Cardiac atrium fibroblast (primary cell): Measurements from ENCODE around the gene KRT34. TPM values are rescaled to one million over a fixed set of nuclear protein-coding genes. Genes with fewer than 3 reads are reported as not detected.

Experiments
- total RNA-seq: library from RNA; depleted of rRNA; stranded (reverse); fragments of >200 nt; gene quantifications from 2 replicates; pipeline ENCODE4 v1.2.3, GENCODE V29; 2015

Gene KRT34
- total RNA-seq: not detected in 2 replicates

GRCh38 chr17:41381943-41382342 is at the start of gene KRT34:
Gene KRT34 (minus strand): TSS chr17:41382306. CDS start chr17:41382246, 60 bp downstream.

DNA sequence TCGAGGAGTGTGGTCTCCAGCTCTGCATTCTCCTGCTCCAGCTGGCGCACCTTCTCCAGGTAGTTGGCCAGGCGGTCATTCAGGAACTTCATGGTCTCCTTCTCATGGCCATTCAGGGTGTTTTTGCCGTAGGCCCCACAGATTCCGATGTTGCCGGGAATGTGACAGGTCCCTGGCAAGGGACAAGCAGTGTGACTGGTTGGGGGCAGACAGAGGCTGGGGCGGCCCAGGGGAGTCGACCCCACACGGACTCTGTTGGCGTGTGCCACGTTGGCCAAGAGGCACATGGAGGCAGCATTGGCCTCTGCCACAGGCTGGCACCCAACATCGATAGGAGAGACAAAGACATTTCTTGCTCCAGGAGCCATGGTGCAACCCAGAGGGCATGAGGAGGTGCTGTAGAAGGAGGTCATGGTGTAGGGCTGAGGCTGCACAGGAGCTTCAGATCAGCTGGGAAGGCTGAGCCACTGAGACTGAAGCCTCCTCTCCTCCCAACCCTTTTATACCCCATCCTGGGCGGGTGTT is 42.1 kb upstream of the KRT34 start, which contains the start of gene KRT37:
KRT37 (minus strand) TSS at position 475 of the 525 bp plus-strand sequence; CDS start at position 413, 62 bp downstream.

GRCh38 chr17:41396996-41397660 is 15.0 kb upstream of the KRT34 start, which contains the start of gene KRT31:
Gene KRT31 (minus strand): TSS chr17:41397608. CDS start chr17:41397539, 69 bp downstream.

GRCh38 chr17:41369713-41370112 is 12.4 kb downstream of the KRT34 start, which contains the start of gene KRT33B:
Gene KRT33B (minus strand): TSS chr17:41369813. CDS start chr17:41369750, 63 bp downstream.

GRCh38 chr17:41350381-41350878 is 31.7 kb downstream of the KRT34 start, which contains the start of gene KRT33A:
Gene KRT33A (minus strand): TSS chr17:41350828. CDS start chr17:41350767, 61 bp downstream.

Other genes starting within 250 kb of the KRT34 start
- not detected in 2 replicates for gene KRTAP4-6, start 241.8 kb downstream of the KRT34 start, total RNA-seq
- not detected in 2 replicates for gene KRTAP4-5, start 232.5 kb downstream of the KRT34 start, total RNA-seq
- not detected in 2 replicates for gene KRTAP4-4, start 221.6 kb downstream of the KRT34 start, total RNA-seq
- gene KRTAP4-3, start 214.1 kb downstream of the KRT34 start, total RNA-seq: not detected in 2 replicates
- not detected in 2 replicates for gene KRTAP4-2, start 204.1 kb downstream of the KRT34 start, total RNA-seq
- not detected in 2 replicates for gene KRTAP4-1, start 197.4 kb downstream of the KRT34 start, total RNA-seq
- not detected in 2 replicates for gene KRTAP9-1, start 192.4 kb downstream of the KRT34 start, total RNA-seq
- gene KRTAP9-2, start 155.7 kb downstream of the KRT34 start, total RNA-seq: not detected in 2 replicates
- gene KRTAP9-3, start 149.9 kb downstream of the KRT34 start, total RNA-seq: not detected in 2 replicates
- not detected in 2 replicates for gene KRTAP9-8, start 144.3 kb downstream of the KRT34 start, total RNA-seq
- gene KRTAP9-4, start 132.6 kb downstream of the KRT34 start, total RNA-seq: not detected in 2 replicates
- gene KRTAP9-9, start 126.9 kb downstream of the KRT34 start, total RNA-seq: not detected in 2 replicates
- not detected in 2 replicates for gene KRTAP9-6, start 116.9 kb downstream of the KRT34 start, total RNA-seq
- gene KRTAP9-7, start 106.6 kb downstream of the KRT34 start, total RNA-seq: not detected in 2 replicates
- gene KRTAP29-1, start 79.5 kb downstream of the KRT34 start, total RNA-seq: not detected in 2 replicates
- not detected in 2 replicates for gene KRTAP16-1, start 73.0 kb downstream of the KRT34 start, total RNA-seq
- not detected in 2 replicates for gene KRTAP17-1, start 66.6 kb downstream of the KRT34 start, total RNA-seq
- gene KRT33A, start 31.5 kb downstream of the KRT34 start, total RNA-seq: not detected in 2 replicates
- gene KRT33B, start 12.5 kb downstream of the KRT34 start, total RNA-seq: not detected in 2 replicates
- gene KRT31, start 15.3 kb upstream of the KRT34 start, total RNA-seq: not detected in 2 replicates
- not detected in 2 replicates for gene KRT37, start 42.3 kb upstream of the KRT34 start, total RNA-seq
- gene KRT38, start 58.7 kb upstream of the KRT34 start, total RNA-seq: not detected in 2 replicates
- not detected in 2 replicates for gene KRT32, start 85.1 kb upstream of the KRT34 start, total RNA-seq
- gene KRT35, start 98.8 kb upstream of the KRT34 start, total RNA-seq: not detected in 2 replicates
- gene KRT36, start 107.6 kb upstream of the KRT34 start, total RNA-seq: not detected in 2 replicates
- not detected in 2 replicates for gene KRT13, start 123.3 kb upstream of the KRT34 start, total RNA-seq
- 9.6 TPM in 1 of 2 replicates, not detected in the other for gene KRT15, start 136.6 kb upstream of the KRT34 start, total RNA-seq
- gene KRT19, start 146.0 kb upstream of the KRT34 start, total RNA-seq: 0.72 and 5.7 TPM in 2 replicates
- not detected in 2 replicates for gene KRT9, start 189.8 kb upstream of the KRT34 start, total RNA-seq
- gene KRT14, start 204.6 kb upstream of the KRT34 start, total RNA-seq: not detected in 2 replicates
- not detected in 2 replicates for gene KRT16, start 230.5 kb upstream of the KRT34 start, total RNA-seq
- 0.54 and 0.65 TPM in 2 replicates for gene KRT17, start 242.3 kb upstream of the KRT34 start, total RNA-seq